Activated naive CD4-positive, alpha-beta T cell treated with anti-CD3 and anti-CD28 coated beads, Interleukin-2, amount 50 U/mL, for 72 hours (primary cell): Measurements from ENCODE around the gene MID2. TPM values are rescaled to one million over a fixed set of nuclear protein-coding genes. Genes with fewer than 3 reads are reported as not detected.
"Not testable (repeated sequence)": the region's sequence is repeated elsewhere in the genome, so short reads cannot be mapped to it uniquely, and the experiment has no call there.

Experiments used
- ATAC-seq, 2 donors: fragments of 150-1000 bp; cut with Tn5 transposase; 2 replicates each; pipeline ENCODE4 v1.10.0; 2021; ENCODE audit warnings: mild to moderate bottlenecking in 2 of 2, moderate library complexity in 2 of 2
- DNase-seq, 2 donors: peaks; one replicate each; pipeline ENCODE4 v3.0.0; 2021 to 2022; ENCODE audit warnings: low spot score in 2 of 2
- H3K27ac Mint-ChIP-seq, 2 donors: one replicate each; pipeline ENCODE4 v1.8.0; 2022; ENCODE audit warnings: mild to moderate bottlenecking in 2 of 2, mixed read lengths in 2 of 2
- H3K36me3 Mint-ChIP-seq, 2 donors: one replicate each; pipeline ENCODE4 v1.8.0; 2022; ENCODE audit warnings: mixed read lengths in 2 of 2
- H3K9me3 Mint-ChIP-seq, 2 donors: one replicate each; pipeline ENCODE4 v1.8.0; 2022; ENCODE audit warnings: mixed read lengths in 2 of 2
- total RNA-seq, 2 donors: library from RNA; stranded (reverse); gene quantifications; one replicate each; pipeline ENCODE4 v1.2.3, GENCODE V29; 2022

Gene MID2
- total RNA-seq, 2 donors from 2014 or later, result 8.4 to 10.3 TPM

- Mint-ChIP-seq H3K36me3 (no peaks in the 10 kb centered on the region), H3K27ac (peak overlapping the region in 1 of 2 donors; percentile 50), H3K9me3 (no peaks in the 10 kb centered on the region)
- no peak for DNase-seq
- no peak for ATAC-seq
These were observed 52.4 kb downstream of the MID2 start for GRCh38 chrX:107878106-107878505.

DNA sequence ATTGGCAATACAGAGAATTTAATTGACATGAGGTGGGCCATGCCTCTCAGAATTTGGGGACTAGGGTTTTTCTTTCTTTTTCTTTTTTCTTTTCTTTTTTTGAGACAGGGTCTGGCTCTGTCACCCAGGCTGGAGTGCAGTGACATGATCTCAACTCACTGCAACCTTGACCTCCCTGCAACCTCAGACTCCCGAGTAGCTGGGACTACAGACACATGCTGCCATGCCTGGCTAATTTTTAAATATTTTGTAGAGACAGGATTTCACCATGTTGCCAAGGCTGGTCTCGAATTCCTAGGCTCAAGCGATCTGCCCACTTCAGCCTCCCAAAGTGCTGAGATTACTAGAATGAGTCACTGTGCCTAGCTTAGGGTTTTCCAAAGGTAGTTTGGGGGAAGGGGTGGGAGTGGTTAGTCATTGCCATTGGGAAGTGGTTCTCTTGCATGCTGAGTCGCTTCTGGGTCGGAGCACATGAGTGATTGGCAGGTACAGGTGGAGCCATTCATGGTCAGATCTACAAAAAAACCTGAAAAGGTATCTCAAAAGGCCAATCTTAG lies 54.5 kb downstream of the MID2 start:
- DNase-seq (no peak), ATAC-seq (no peak)
- no peak overlapping the region for H3K27ac Mint-ChIP-seq
- H3K9me3 Mint-ChIP-seq, result no peaks in the 10 kb centered on the region
- H3K36me3 Mint-ChIP-seq, result no peaks in the 10 kb centered on the region

GRCh38 chrX:107894038-107894437 lies 68.4 kb downstream of the MID2 start:
- Mint-ChIP-seq H3K9me3 (peaks cover 0 to 3% of the 10 kb centered on the region in 2 donors), H3K36me3 (peaks cover 5 to 12% of the 10 kb centered on the region in 2 donors), H3K27ac (no peak overlapping the region)
- ATAC-seq (peak; percentile 70 to 77), DNase-seq (peak in 1 of 2 donors; percentile 30)

- H3K36me3 Mint-ChIP-seq, result peaks cover 0 to 8% of the 10 kb centered on the region in 2 donors
- H3K9me3 Mint-ChIP-seq, result no peaks in the 10 kb centered on the region
- ATAC-seq (no peak), DNase-seq (no peak)
- H3K27ac Mint-ChIP-seq, result no peak overlapping the region
These were observed 77.1 kb downstream of the MID2 start for GRCh38 chrX:107902721-107903120.

GRCh38 chrX:107905366-107905765 lies 79.7 kb downstream of the MID2 start:
- H3K27ac Mint-ChIP-seq, result no peak overlapping the region
- peaks cover 0 to 8% of the 10 kb centered on the region in 2 donors for H3K36me3 Mint-ChIP-seq
- H3K9me3 Mint-ChIP-seq, result no peaks in the 10 kb centered on the region
- ATAC-seq, result no peak
- DNase-seq, result no peak

- H3K9me3 Mint-ChIP-seq, result no peaks in the 10 kb centered on the region
These were observed 98.6 kb downstream of the MID2 start for GRCh38 chrX:107924136-107924746.

GRCh38 chrX:107934262-107934661 lies 108.6 kb downstream of the MID2 start:
- Mint-ChIP-seq H3K27ac (no peak overlapping the region), H3K36me3 (no peaks in the 10 kb centered on the region), H3K9me3 (no peaks in the 10 kb centered on the region)
- DNase-seq (no peak), ATAC-seq (no peak)

More at GRCh38 chrX:107924136-107924746, 98.6 kb downstream of the MID2 start:
- H3K27ac Mint-ChIP-seq, result no peak overlapping the region
- ATAC-seq (no peak), DNase-seq (no peak)
- no peaks in the 10 kb centered on the region for H3K36me3 Mint-ChIP-seq

DNA sequence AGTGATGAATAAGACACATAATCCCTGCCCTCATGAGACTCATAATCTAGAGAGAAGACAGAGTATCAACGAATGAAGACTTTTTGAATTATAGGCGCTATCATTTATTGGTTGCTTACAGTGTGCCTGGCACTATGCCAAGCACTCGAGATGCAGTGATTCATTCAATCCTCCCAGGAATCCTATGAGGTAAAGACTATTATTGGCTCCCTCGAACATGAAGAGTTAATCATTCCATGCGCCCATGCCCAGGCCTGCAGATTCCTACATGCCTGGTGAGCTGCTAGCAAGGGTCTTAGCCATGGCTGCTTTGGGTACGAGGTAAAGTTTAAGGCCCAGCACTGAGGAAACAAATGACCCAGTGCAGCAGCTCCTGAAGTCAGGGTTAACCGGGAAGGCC lies 109.5 kb downstream of the MID2 start:
- DNase-seq (no peak), ATAC-seq (no peak)
- H3K27ac Mint-ChIP-seq, result no peak overlapping the region
- H3K36me3 Mint-ChIP-seq, result no peaks in the 10 kb centered on the region
- no peaks in the 10 kb centered on the region for H3K9me3 Mint-ChIP-seq

GRCh38 chrX:107935664-107936433 lies 110.2 kb downstream of the MID2 start:
- Mint-ChIP-seq H3K9me3 (no peaks in the 10 kb centered on the region), H3K36me3 (no peaks in the 10 kb centered on the region), H3K27ac (no peak overlapping the region)
- ATAC-seq (no peak), DNase-seq (no peak)

- DNase-seq (no peak), ATAC-seq (no peak)
- Mint-ChIP-seq H3K27ac (no peak overlapping the region), H3K36me3 (no peaks in the 10 kb centered on the region), H3K9me3 (no peaks in the 10 kb centered on the region)
These were observed 110.7 kb downstream of the MID2 start for GRCh38 chrX:107936434-107936730.

- no peak for DNase-seq
- H3K9me3 Mint-ChIP-seq, result no peaks in the 10 kb centered on the region
- H3K27ac Mint-ChIP-seq, result no peak overlapping the region
- ATAC-seq, result no peak
- no peaks in the 10 kb centered on the region for H3K36me3 Mint-ChIP-seq
These were observed 114.4 kb downstream of the MID2 start for GRCh38 chrX:107940095-107940494.

DNA sequence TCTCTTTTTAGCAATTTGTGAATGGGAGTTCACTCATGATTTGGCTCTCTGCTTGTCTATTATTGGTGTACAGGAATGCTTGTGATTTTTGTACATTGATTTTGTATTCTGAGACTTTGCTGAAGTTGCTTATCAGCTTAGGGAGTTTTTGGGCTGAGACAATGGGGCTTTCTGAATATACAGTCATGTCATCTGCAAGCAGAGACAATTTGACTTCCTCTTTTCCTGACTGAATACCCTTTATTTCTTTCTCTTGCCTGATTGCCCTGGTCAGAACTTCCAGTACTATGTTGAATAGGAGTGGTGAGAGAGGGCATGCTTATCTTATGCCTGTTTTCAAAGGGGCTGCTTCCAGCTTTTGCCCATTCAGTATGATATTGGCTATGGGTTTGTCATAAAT lies 129.7 kb downstream of the MID2 start:
- not testable (repeated sequence) for ATAC-seq, H3K9me3 Mint-ChIP-seq, DNase-seq, H3K27ac Mint-ChIP-seq, H3K36me3 Mint-ChIP-seq

- H3K9me3 Mint-ChIP-seq, result no peaks in the 10 kb centered on the region
- no peak for DNase-seq
- H3K36me3 Mint-ChIP-seq, result no peaks in the 10 kb centered on the region
- ATAC-seq, result no peak
- H3K27ac Mint-ChIP-seq, result no peak overlapping the region
These were observed 143.0 kb downstream of the MID2 start for GRCh38 chrX:107968623-107969022.

- H3K27ac Mint-ChIP-seq, result no peak overlapping the region
- DNase-seq, result no peak
- no peaks in the 10 kb centered on the region for H3K9me3 Mint-ChIP-seq
- ATAC-seq, result no peak
- no peaks in the 10 kb centered on the region for H3K36me3 Mint-ChIP-seq
These were observed 144.4 kb downstream of the MID2 start for GRCh38 chrX:107970073-107970472.

DNA sequence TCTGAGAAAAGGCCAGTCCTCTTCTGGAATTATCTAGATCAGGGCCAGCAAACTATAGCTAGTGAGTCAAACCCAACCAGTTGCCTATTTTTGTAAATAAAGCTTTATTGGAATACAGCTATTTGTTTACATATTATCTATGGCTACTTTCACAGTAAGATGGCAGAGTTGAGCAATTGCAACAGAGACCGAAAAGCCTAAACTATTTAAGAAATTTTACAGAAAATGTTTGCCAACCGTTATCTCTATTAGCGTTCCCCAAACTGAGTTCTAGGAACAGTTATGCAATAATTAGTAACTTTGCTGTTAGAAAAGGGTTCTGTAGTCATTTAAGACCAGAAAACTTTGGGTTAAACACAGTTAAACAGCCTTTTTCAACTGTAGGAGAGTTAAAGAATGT lies 146.0 kb downstream of the MID2 start:
- no peak for DNase-seq
- ATAC-seq, result no peak
- Mint-ChIP-seq H3K27ac (no peak overlapping the region), H3K36me3 (no peaks in the 10 kb centered on the region), H3K9me3 (no peaks in the 10 kb centered on the region)
